Measurements from ENCODE around the gene OXGR1.

DNA sequence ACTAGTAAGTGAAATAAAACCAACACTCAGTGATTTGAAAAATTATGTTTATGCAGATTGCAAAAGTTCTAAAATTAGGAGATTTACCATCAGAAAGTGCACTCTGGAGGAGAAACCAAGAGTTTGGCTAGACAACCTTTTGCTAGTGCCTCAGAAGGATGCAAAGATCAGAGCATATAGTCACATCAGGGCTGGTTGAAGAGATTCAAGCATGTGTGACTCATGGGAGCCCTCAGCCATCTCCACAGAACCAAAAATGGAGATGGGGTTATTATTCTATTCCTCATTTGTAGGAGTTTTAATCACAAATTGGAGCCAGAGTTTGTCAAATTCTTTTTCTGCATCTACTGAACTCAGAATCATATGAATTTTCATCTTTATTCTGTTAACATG lies 32.9 kb upstream of the OXGR1 start:
- TF ChIP-seq, protein P1, sequence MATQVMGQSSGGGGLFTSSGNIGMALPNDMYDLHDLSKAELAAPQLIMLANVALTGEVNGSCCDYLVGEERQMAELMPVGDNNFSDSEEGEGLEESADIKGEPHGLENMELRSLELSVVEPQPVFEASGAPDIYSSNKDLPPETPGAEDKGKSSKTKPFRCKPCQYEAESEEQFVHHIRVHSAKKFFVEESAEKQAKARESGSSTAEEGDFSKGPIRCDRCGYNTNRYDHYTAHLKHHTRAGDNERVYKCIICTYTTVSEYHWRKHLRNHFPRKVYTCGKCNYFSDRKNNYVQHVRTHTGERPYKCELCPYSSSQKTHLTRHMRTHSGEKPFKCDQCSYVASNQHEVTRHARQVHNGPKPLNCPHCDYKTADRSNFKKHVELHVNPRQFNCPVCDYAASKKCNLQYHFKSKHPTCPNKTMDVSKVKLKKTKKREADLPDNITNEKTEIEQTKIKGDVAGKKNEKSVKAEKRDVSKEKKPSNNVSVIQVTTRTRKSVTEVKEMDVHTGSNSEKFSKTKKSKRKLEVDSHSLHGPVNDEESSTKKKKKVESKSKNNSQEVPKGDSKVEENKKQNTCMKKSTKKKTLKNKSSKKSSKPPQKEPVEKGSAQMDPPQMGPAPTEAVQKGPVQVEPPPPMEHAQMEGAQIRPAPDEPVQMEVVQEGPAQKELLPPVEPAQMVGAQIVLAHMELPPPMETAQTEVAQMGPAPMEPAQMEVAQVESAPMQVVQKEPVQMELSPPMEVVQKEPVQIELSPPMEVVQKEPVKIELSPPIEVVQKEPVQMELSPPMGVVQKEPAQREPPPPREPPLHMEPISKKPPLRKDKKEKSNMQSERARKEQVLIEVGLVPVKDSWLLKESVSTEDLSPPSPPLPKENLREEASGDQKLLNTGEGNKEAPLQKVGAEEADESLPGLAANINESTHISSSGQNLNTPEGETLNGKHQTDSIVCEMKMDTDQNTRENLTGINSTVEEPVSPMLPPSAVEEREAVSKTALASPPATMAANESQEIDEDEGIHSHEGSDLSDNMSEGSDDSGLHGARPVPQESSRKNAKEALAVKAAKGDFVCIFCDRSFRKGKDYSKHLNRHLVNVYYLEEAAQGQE (IDR thresholded peaks at IDR 0.05; ENCODE audit: insufficient replicate concordance, low read depth) = no peak
- TF ChIP-seq, protein P2, sequence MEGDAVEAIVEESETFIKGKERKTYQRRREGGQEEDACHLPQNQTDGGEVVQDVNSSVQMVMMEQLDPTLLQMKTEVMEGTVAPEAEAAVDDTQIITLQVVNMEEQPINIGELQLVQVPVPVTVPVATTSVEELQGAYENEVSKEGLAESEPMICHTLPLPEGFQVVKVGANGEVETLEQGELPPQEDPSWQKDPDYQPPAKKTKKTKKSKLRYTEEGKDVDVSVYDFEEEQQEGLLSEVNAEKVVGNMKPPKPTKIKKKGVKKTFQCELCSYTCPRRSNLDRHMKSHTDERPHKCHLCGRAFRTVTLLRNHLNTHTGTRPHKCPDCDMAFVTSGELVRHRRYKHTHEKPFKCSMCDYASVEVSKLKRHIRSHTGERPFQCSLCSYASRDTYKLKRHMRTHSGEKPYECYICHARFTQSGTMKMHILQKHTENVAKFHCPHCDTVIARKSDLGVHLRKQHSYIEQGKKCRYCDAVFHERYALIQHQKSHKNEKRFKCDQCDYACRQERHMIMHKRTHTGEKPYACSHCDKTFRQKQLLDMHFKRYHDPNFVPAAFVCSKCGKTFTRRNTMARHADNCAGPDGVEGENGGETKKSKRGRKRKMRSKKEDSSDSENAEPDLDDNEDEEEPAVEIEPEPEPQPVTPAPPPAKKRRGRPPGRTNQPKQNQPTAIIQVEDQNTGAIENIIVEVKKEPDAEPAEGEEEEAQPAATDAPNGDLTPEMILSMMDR (IDR thresholded peaks at IDR 0.05; ENCODE audit: insufficient read depth, low read length) = no peak
- TF ChIP-seq POLR2AphosphoS5 (IDR thresholded peaks at IDR 0.05; ENCODE audit: low read depth) = no peak

Data from HL-60 (cell line).